Gastrocnemius medialis (tissue), 4 donors: Measurements from ENCODE around the gene UBR3. TPM values are rescaled to one million over a fixed set of nuclear protein-coding genes. Genes with fewer than 3 reads are reported as not detected.
"Not testable (repeated sequence)": the region's sequence is repeated elsewhere in the genome, so short reads cannot be mapped to it uniquely, and the experiment has no call there.

ENCODE experiments used
- ATAC-seq, 2 donors: fragments of 150-250 bp; one replicate each; pipeline ENCODE4 v1.9.1; 2016
- DNase-seq, 2 donors: peaks; one replicate each; pipeline ENCODE4 v3.0.0-alpha.2; 2019
- H3K27ac ChIP-seq, 4 donors: fragments of 200-600 bp; sonication (generic); 1 replicate in 1 of 4; 2 replicates in 3 of 4; pipeline ENCODE4 v1.5.1; 2016 to 2018; ENCODE audit warnings: mild to moderate bottlenecking in 2 of 4, moderate library complexity in 1 of 4
- H3K27me3 ChIP-seq, 3 donors: fragments of 200-600 bp; sonication (generic) in 2 of 3; 1 replicate in 1 of 3; 2 replicates in 2 of 3; pipeline versions ENCODE4 v1.5.1 to v1.6.0; 2016 to 2019; ENCODE audit warnings: mild to moderate bottlenecking in 1 of 3, moderate library complexity in 1 of 3
- H3K36me3 ChIP-seq, 2 donors: fragments of 200-600 bp; sonication (generic) in 1 of 2; one replicate each; pipeline ENCODE4 v1.5.1; 2017 to 2018
- H3K4me1 ChIP-seq, 2 donors: fragments of 200-600 bp; sonication (generic) in 1 of 2; one replicate each; pipeline ENCODE4 v1.5.1; 2016 to 2017; ENCODE audit warnings: mild to moderate bottlenecking in 2 of 2
- H3K4me3 ChIP-seq, 4 donors: fragments of 200-600 bp; sonication (generic) in 3 of 4; 1 replicate in 1 of 4; 2 replicates in 3 of 4; pipeline ENCODE4 v1.5.1; 2016 to 2019; ENCODE audit warnings: mild to moderate bottlenecking in 2 of 4
- H3K9me3 ChIP-seq, 3 donors: fragments of 200-600 bp; sonication (generic) in 2 of 3; 1 replicate in 1 of 3; 2 replicates in 2 of 3; pipeline ENCODE4 v1.5.1; 2016 to 2019
- CTCF ChIP-seq, 5 experiments: fragments of 450-650 bp in 3 of 5; fragments of 200-600 bp in 2 of 5; sonication (generic) in 2 of 5; IDR thresholded peaks in 4 of 5; conservative IDR thresholded peaks in 1 of 5; 1 replicate in 4 of 5; 2 replicates in 1 of 5; pipeline ENCODE4 v1.5.1; 2016 to 2019; ENCODE audit warnings: antibody characterized with exemption in 5 of 5, mild to moderate bottlenecking in 3 of 5, moderate library complexity in 3 of 5
- POLR2A ChIP-seq, 2 donors: fragments of 450-650 bp; IDR thresholded peaks; one replicate each; pipeline ENCODE4 v1.6.1; 2017; ENCODE audit warnings: antibody characterized with exemption in 2 of 2, mild to moderate bottlenecking in 2 of 2, moderate library complexity in 2 of 2
- in situ Hi-C, 4 donors: fragments of 200-750 bp; cut with MboI; loops; one replicate each; pipeline versions ENCODE4 v1.15.0 to v1.8.0; 2017; ENCODE audit warnings: low sequenced_read_pairs in 4 of 4
- intact Hi-C: fragments of 100-400 bp; cut with DNase I; formaldehyde crosslinking; loops from one replicate; pipeline ENCODE4 v1.15.1; 2023; ENCODE audit warnings: low total_unique reads
- total RNA-seq, 4 donors: library from RNA; depleted of rRNA; stranded (reverse); fragments of >200 nt; gene quantifications; one replicate each; pipeline versions ENCODE4 v1.1.0 to v1.2.3, GENCODE V29; 2016

UBR3 gene
- total RNA-seq, 4 donors from 2014 or later, result 178 to 247 (median 187) TPM

GRCh38 chr2:169859423-169859822 lies 32.2 kb downstream of the UBR3 start:
- Histone ChIP-seq H3K27me3 (no peaks in the 10 kb centered on the region), H3K4me1 (peaks cover 21 to 23% of the 10 kb centered on the region in 2 donors), H3K9me3 (no peaks in the 10 kb centered on the region), H3K4me3 (no peak overlapping the region), H3K27ac (no peak overlapping the region), H3K36me3 (no peaks in the 10 kb centered on the region)
- TF ChIP-seq POLR2A (IDR thresholded peaks at IDR 0.05) (no peak), CTCF (IDR thresholded peaks at IDR 0.05 in 4 of 5, conservative IDR thresholded peaks at IDR 0.05 in 1 of 5) (no peak)
- in situ Hi-C loops, result no loop called here
- DNase-seq, result no peak
- intact Hi-C loops, result no loop called here
- ATAC-seq, result no peak

- TF ChIP-seq CTCF (IDR thresholded peaks at IDR 0.05 in 4 of 5, conservative IDR thresholded peaks at IDR 0.05 in 1 of 5) (no peak), POLR2A (IDR thresholded peaks at IDR 0.05) (no peak)
- Histone ChIP-seq H3K4me1 (peaks cover 21 to 23% of the 10 kb centered on the region in 2 donors), H3K36me3 (no peaks in the 10 kb centered on the region), H3K27ac (no peak overlapping the region), H3K27me3 (no peaks in the 10 kb centered on the region), H3K9me3 (no peaks in the 10 kb centered on the region), H3K4me3 (no peak overlapping the region)
- in situ Hi-C loops, result no loop called here
- no peak for DNase-seq
- ATAC-seq, result no peak
- intact Hi-C loops, result no loop called here
Measured at GRCh38 chr2:169860149-169860548, 32.9 kb downstream of the UBR3 start.

GRCh38 chr2:169862816-169863215 lies 35.6 kb downstream of the UBR3 start:
- Histone ChIP-seq H3K4me3 (no peak overlapping the region), H3K36me3 (no peaks in the 10 kb centered on the region), H3K4me1 (peaks cover 21 to 30% of the 10 kb centered on the region in 2 donors), H3K27me3 (no peaks in the 10 kb centered on the region), H3K27ac (no peak overlapping the region), H3K9me3 (no peaks in the 10 kb centered on the region)
- in situ Hi-C loops (no loop called here), intact Hi-C loops (no loop called here)
- DNase-seq, result no peak
- ATAC-seq, result no peak
- TF ChIP-seq CTCF (IDR thresholded peaks at IDR 0.05 in 4 of 5, conservative IDR thresholded peaks at IDR 0.05 in 1 of 5), result no peak
- no peak for TF ChIP-seq POLR2A (IDR thresholded peaks at IDR 0.05)

- Histone ChIP-seq H3K4me3 (no peak overlapping the region), H3K36me3 (no peaks in the 10 kb centered on the region), H3K27me3 (no peaks in the 10 kb centered on the region), H3K4me1 (peaks cover 28 to 30% of the 10 kb centered on the region in 2 donors), H3K27ac (no peak overlapping the region), H3K9me3 (no peaks in the 10 kb centered on the region)
- intact Hi-C loops (no loop called here), in situ Hi-C loops (no loop called here)
- DNase-seq (no peak), ATAC-seq (no peak)
- TF ChIP-seq POLR2A (IDR thresholded peaks at IDR 0.05), result no peak
- no peak for TF ChIP-seq CTCF (IDR thresholded peaks at IDR 0.05 in 4 of 5, conservative IDR thresholded peaks at IDR 0.05 in 1 of 5)
Measured at GRCh38 chr2:169865492-169865891, 38.2 kb downstream of the UBR3 start.

GRCh38 chr2:169866230-169866629 lies 39.0 kb downstream of the UBR3 start:
- not testable (repeated sequence) for DNase-seq
- peaks cover 30 to 32% of the 10 kb centered on the region in 2 donors for H3K4me1 ChIP-seq

More at GRCh38 chr2:169866230-169866629, 39.0 kb downstream of the UBR3 start:
- H3K36me3 ChIP-seq, H3K4me3 ChIP-seq, ATAC-seq, intact Hi-C loops, in situ Hi-C loops, H3K9me3 ChIP-seq, H3K27me3 ChIP-seq, H3K27ac ChIP-seq: not testable (repeated sequence)
